ENCODE data around the gene ENAH.

DNA sequence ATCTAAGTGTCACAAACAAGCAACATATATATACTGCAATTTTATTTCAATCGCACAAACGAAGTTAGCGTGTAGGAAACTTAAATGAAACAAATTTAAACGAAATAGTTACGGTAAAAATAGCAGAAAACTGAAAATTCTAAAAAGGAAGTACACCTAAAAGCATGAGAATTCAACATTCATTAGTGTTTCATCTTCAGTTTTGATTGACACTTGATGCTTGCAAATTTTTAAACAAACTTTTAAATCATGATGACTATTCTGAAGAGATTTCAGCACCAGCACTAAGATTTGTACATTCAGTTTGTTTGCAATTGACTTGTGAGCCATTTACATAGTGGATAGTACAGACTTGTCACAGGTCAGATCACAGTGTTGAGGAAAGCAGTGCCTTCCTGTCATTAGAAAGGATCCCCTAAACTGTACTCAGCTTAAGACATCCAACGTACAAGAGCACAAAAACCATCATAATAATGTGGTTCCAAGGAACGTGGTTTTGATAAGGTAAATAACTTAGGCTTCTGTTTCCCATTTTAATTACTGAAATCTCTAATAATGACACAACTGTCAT, 158.0 kb downstream of the ENAH start:
- TF ChIP-seq POLR2A (IDR thresholded peaks at IDR 0.05; ENCODE audit: low read length) (no peak), GATA1 (IDR thresholded peaks at IDR 0.05; ENCODE audit: low read depth, low read length) (no peak)

Measured in erythroblast (primary cell).